GM19468 (cell line): ENCODE results near the gene RAD23A.
"Not testable (repeated sequence)": the region's sequence is repeated elsewhere in the genome, so short reads cannot be mapped to it uniquely, and the experiment has no call there.

Experiments
- ATAC-seq: cut with Tn5 transposase; IDR thresholded peaks from one replicate; pipeline ENCODE4 v1.9.1; 2021; ENCODE audit warnings: mild to moderate bottlenecking, moderate library complexity, moderate number of reproducible peaks; ENCODE audit not compliant: unreplicated experiment; ENCODE audit errors: extremely low read depth

The RAD23A gene

DNA sequence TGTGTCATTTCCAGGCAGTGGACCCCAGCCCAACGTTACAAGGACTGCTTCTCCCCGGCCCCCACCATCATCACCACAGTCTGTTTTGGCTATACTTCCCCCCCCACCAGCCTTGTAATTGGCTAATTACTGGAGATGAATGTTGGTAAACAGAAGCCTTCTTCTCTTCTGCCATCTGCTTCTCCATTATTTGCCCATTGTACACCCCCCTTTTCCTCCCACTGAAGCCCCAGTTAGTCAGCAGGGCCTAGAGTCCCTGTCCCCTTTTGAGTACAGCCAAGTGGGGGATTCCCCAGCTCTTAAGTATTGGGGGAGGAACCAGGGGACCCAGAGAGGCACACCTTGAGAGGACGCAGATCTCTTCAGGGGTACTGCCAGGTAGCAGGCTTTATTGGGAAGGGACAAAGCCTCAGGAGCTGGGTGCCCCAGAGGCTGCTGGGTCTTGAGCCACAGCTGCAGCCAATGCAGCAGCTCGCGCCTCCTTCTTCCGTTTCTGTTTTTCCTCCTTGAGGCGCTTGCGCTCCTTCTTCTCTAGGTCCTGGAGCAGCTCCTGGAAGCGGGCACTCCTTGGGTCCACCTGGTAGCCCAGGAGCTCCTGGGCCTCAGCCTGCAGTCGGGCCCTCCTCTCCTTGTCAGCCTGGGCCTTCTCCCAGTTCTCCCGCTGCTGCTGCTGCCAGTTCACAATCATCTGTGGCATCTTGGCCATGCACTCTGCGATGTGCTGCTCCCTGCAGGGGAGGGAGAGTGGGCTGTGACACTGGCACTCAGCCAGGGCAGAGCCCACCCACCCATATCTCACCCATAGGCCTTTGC, 8.3 kb downstream of the RAD23A start:
- ATAC-seq = no peak

GRCh38 chr19:12954612-12954962, 8.9 kb downstream of the RAD23A start:
- no peak for ATAC-seq

DNA sequence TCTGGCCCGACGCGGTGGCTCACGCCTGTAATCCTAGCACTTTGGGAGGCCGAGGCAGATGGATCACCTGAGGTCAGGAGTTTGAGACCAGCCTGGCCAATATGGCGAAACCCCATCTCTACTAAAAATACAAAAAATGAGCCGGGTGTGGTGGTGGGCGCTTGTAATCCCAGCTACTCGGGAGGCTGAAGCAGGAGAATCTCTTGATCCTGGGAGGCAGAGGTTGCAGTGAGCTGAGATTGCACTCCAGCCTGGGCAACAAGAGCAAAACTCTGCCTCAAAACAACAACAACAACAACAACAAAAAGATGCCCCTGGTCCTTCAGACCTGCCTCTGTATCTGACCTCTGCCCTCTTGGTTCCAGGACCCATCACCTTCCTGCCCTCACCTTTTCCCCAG, 9.9 kb downstream of the RAD23A start:
- ATAC-seq = not testable (repeated sequence)

DNA sequence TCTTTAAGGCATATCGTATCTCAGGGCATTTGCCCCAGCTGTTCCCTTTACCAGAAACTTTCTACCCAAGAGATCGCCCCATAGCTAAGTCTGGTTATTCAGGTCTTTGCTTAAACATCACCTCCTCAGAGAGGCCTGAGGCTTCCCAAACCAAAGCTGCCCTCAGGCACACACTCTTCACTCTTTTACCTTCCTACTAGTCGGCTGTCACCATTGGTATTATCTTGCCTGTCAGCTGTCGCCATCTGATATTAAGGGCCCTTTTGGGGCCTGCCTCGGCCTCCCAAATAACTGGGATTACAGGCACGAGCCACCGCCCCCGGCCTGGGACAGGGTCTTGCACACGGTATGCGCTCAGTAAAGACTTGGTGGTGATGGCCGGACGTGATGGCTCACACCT, 10.3 kb downstream of the RAD23A start:
- ATAC-seq = no peak

- no peak for ATAC-seq
These were observed 11.1 kb downstream of the RAD23A start, which contains the start of gene GADD45GIP1 for GRCh38 chr19:12956446-12957388. TSS of gene GADD45GIP1 (minus strand) at chr19:12957223. CDS start at chr19:12957212, 11 bp downstream.

DNA sequence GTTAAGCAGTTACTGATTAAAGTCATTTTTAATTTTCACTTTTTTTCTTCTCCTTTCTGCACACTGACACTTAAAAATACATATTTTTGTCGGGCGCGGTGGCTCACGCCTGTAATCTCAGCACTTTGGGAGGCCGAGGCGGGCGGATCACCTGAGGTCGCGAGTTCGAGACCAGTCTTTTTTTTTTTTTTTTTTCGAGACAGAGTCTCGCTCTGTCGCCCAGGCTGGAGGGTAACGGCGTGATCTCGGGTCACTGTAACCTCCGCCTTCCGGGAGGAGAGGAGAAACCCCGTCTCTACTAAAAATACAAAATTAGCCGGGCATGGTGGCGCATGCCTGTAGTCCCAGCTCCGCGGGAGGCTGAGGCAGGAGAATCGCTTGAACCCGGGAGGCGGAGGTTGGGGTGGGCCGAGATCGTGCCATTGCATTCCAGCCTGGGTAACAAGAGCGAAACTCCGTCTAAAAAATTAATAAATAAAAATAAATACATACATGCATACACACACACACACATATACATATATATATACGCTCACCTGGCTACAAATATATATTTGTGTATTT, 11.8 kb downstream of the RAD23A start:
- ATAC-seq = not testable (repeated sequence)

DNA sequence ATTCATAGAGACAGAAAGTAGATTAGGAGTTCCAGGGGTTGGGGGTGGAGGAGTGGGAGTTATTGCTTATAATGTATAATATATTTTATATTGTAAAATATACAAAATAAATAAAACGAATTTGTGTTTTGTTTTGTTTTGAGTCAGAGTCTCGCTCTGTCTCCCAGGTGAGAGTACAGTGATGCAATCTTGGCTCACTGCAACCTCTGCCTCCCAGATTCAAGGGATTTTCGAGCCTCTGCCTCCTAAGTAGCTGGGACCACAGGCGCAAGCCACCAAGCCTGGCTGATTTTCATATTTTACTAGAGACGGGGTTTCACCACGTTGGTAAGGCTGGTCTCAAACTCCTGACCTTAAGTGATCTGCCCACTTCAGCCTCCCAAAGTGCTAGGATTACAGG, 13.8 kb downstream of the RAD23A start:
- ATAC-seq = no peak

DNA sequence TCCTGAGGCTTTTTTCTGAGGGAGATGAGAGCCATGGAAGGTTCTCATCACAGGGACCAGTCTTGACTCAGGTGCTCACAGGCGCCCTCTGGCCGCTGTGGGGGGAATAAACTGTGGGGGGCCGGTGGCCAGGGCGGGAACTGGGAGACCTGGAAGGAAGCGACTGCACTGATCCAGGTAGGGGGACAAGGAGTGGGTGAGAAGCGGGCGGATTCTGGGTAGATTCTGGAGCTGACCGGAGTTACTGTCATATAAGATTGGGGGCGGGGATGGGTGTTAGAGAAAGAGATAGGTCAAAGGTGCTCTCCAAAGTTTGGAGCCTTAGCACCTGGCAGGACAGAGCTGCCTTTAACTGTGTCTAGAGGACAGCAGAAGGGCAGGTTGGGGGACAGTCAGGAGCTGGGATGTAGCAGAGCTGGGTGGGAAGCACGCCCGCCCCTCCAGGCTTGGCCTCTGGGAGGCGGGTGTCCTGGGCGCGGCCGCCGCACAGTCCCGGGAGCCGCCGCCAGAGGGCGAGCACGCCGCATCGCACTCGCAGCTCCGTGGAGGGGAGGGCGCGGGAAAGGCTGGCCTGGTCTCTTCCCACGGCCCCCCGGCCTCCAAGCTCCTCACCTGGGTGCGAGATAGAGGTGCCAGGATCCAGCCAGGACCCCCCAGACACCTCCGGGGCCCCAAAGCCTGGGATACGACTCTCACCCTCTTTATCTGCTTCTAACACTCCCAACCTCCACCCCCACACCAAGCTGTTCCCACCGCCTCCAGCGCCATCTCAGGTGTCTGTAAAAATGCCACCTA, 19.6 kb downstream of the RAD23A start:
- no peak for ATAC-seq

- no peak for ATAC-seq
These were observed 20.1 kb downstream of the RAD23A start for GRCh38 chr19:12965812-12966135.

DNA sequence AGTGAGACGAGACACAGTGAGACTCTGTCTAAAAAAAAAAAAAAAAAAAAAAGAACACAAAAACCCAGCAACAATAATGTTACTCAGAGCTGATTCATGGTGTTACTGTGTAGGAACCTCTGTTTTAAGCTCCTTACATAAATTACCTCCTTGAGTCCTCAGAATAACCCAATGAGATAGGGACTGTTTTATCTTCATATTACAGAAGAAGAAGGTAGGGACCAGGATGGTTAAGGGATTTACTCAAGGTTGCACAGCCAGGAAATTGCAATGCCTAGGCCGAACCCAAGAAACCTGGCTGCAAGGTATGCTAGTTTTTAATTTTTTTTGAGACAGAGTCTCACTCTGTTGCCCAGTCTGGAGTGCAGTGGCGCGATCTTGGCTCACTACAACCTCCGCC, 22.2 kb downstream of the RAD23A start:
- ATAC-seq = no peak

DNA sequence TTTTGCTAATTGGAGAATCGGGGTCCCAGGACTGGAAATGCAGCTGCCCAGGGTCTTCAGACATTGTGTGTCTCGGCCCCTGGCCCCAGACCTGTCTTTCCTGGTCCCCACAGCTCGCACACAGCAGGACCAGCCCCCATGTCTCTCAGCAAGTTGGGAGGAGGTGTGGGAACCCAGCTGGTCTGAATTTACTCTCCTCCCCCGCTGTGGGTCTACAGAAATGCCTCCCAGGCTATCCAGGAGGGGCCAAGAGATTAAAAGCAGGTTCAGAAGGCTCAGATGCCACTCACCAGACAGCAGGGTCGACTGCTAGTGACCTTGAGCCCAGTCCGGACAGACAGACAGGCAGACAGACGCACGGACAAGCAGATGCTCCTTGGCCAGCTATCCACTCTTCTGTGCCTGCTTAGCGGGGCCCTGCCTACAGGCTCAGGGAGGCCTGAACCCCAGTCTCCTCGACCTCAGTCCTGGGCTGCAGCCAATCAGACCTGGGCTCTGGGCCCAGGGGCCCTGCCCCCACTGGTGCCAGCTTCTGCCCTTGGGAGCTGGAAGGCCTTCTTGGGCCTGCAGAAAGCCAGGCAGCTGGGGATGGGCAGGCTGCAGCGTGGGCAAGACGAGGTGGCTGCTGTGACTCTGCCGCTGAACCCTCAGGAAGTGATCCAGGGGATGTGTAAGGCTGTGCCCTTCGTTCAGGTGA, 23.8 kb downstream of the RAD23A start, which contains the start of gene DAND5:
Gene DAND5, plus strand, starts transcription at position 285 of the 697 bp plus-strand sequence. Its CDS starts 85 bp downstream, at position 370.
- no peak for ATAC-seq

DNA sequence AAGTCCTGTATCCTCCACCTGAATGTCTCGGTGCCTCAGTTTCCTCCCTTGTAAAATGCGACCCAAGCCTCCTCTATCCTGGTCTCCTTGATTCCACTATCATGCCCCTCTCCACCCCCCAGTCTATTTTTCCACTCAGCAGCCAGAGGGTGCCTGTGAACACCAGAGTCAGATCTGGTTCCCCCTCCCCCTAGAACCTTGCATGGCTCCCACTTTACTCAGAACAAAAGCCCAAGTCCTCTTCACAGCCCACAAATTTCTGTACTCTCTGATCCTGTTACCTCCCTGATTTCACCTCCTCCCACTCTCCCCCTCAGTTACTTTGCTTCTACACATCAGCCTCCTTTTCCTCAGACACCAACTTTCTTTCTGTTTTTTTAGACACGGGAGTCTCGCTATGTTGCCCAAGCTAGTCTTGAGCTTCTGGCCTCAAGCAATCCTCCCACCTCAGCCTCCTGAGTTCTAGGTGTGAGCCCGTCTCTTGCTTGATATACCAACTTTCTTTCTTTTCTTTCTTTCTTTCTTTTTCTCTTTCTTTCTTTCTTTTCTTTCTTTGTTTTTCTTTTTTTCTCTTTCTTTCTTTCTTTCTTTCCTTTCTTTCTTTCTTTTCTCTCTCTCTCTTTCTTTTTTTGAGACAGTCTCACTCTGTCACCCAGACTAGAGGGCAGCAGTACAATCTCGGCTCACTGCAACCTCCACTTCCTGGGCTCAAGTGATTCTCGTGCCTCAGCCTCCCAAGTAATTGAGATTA, 24.6 kb downstream of the RAD23A start:
- no peak for ATAC-seq

- no peak for ATAC-seq
These were observed 27.6 kb downstream of the RAD23A start for GRCh38 chr19:12973236-12973635.

GRCh38 chr19:12974301-12975220, 28.9 kb downstream of the RAD23A start:
- no peak for ATAC-seq

GRCh38 chr19:12975221-12975741, 29.6 kb downstream of the RAD23A start:
- ATAC-seq = no peak

DNA sequence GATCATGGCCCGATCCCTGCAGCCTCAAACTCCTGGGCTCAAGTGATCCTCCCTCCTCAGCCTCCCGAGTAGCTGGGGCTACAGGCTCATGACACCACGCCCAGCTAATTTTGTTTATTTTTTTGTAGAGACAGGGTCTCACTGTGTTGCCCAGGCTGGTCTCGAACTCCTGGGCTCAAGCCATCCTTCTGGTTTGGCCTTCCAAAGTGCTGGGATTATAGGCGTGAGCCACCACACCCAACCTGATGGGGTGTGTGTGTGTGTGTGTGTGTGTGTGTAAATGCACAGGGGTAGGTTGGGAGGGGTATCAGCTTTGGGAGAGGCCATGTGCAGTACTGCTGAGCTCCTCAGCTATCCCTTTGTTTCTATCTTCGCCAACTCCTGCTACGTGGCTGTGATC, 30.4 kb downstream of the RAD23A start:
- not testable (repeated sequence) for ATAC-seq

- ATAC-seq = no peak
These were observed 34.3 kb downstream of the RAD23A start for GRCh38 chr19:12979974-12980373.
